H9 (cell line): ENCODE measurements around the gene ACOT7. TPM values are rescaled to one million over a fixed set of nuclear protein-coding genes. Genes with fewer than 3 reads are reported as not detected.

Experiments
- DNase-seq: peaks from one replicate; pipeline ENCODE4 v3.0.0-alpha.2; 2017
- H2AFZ ChIP-seq: one replicate; pipeline ENCODE4 v1.6.1; 2013; ENCODE audit warnings: mild to moderate bottlenecking, low read length, control low read depth, moderate library complexity
- H2AK5ac ChIP-seq: 2 replicates; pipeline ENCODE4 v1.6.1; 2013; ENCODE audit warnings: low read length, control low read depth, mixed read lengths; ENCODE audit not compliant: insufficient read length
- H2BK120ac ChIP-seq: one replicate; pipeline ENCODE4 v1.6.1; 2013; ENCODE audit warnings: low read depth, mild to moderate bottlenecking, low read length, control low read depth, inconsistent platforms; ENCODE audit not compliant: poor library complexity, severe bottlenecking
- H2BK12ac ChIP-seq: 2 replicates; pipeline ENCODE4 v1.6.1; 2013; ENCODE audit warnings: low read length, control low read depth, mixed read lengths, low read depth; ENCODE audit not compliant: insufficient read length
- H2BK15ac ChIP-seq: 2 replicates; pipeline ENCODE4 v1.6.1; 2013; ENCODE audit warnings: low read depth, low read length, control low read depth
- H2BK20ac ChIP-seq: one replicate; pipeline ENCODE4 v1.6.1; 2013; ENCODE audit warnings: low read depth, mild to moderate bottlenecking, low read length, control low read depth, inconsistent platforms; ENCODE audit not compliant: poor library complexity, severe bottlenecking
- H2BK5ac ChIP-seq: 2 replicates; pipeline ENCODE4 v1.6.1; 2013; ENCODE audit warnings: low read length, control low read depth, mixed read lengths; ENCODE audit not compliant: insufficient read length
- H3K14ac ChIP-seq: 2 replicates; pipeline ENCODE4 v1.6.1; 2013; ENCODE audit warnings: low read length, control low read depth; ENCODE audit not compliant: insufficient read depth
- H3K18ac ChIP-seq: 2 replicates; pipeline ENCODE4 v1.6.1; 2013; ENCODE audit warnings: low read depth, mild to moderate bottlenecking, mixed read lengths, low read length, control low read depth; ENCODE audit not compliant: insufficient read length
- H3K23ac ChIP-seq: 2 replicates; pipeline ENCODE4 v1.6.1; 2013; ENCODE audit warnings: low read length, control low read depth, mixed read lengths, low read depth; ENCODE audit not compliant: insufficient read length
- H3K23me2 ChIP-seq: 2 replicates; pipeline ENCODE4 v1.6.1; 2013; ENCODE audit warnings: low read depth, mild to moderate bottlenecking, mixed read lengths, low read length, control low read depth; ENCODE audit not compliant: insufficient read length, poor library complexity, severe bottlenecking
- H3K27ac ChIP-seq: 2 replicates; pipeline ENCODE4 v1.5.1; 2013; ENCODE audit warnings: low read length, control low read depth, mixed read lengths, low read depth; ENCODE audit not compliant: insufficient read length
- H3K27me3 ChIP-seq: 2 replicates; pipeline ENCODE4 v1.6.1; 2013; ENCODE audit warnings: low read length, control low read depth, inconsistent platforms; ENCODE audit not compliant: insufficient read depth
- H3K4ac ChIP-seq: 2 replicates; pipeline ENCODE4 v1.6.1; 2013; ENCODE audit warnings: low read depth, mild to moderate bottlenecking, control low read depth, inconsistent platforms, low read length, moderate library complexity
- H3K4me1 ChIP-seq: 2 replicates; pipeline ENCODE4 v1.6.1; 2013; ENCODE audit warnings: low read length, control low read depth, inconsistent platforms; ENCODE audit not compliant: insufficient read depth
- H3K4me2 ChIP-seq: 2 replicates; pipeline ENCODE4 v1.6.1; 2013; ENCODE audit warnings: low read length, control low read depth, mixed read lengths; ENCODE audit not compliant: insufficient read length, insufficient read depth
- H3K56ac ChIP-seq: 2 replicates; pipeline ENCODE4 v1.6.1; 2013; ENCODE audit warnings: low read depth, mild to moderate bottlenecking, mixed read lengths, low read length, control low read depth; ENCODE audit not compliant: insufficient read length
- H3K79me1 ChIP-seq: 2 replicates; pipeline ENCODE4 v1.6.1; 2013; ENCODE audit warnings: low read depth, mild to moderate bottlenecking, moderate library complexity, low read length, control low read depth, inconsistent platforms; ENCODE audit not compliant: insufficient read depth, poor library complexity, severe bottlenecking
- H3K79me2 ChIP-seq: 2 replicates; pipeline ENCODE4 v1.6.1; 2013; ENCODE audit warnings: low read length, control low read depth, inconsistent platforms; ENCODE audit not compliant: insufficient read depth
- H3K9ac ChIP-seq: 2 replicates; pipeline ENCODE4 v1.6.1; 2013; ENCODE audit warnings: low read length, control low read depth, mixed read lengths; ENCODE audit not compliant: insufficient read length; ENCODE audit errors: extremely low read depth
- H3K9me3 ChIP-seq: one replicate; pipeline ENCODE4 v1.6.1; 2013; ENCODE audit warnings: low read depth, low read length, inconsistent platforms; ENCODE audit not compliant: control insufficient read depth
- H3T11ph ChIP-seq: one replicate; pipeline ENCODE4 v1.6.1; 2013; ENCODE audit warnings: mild to moderate bottlenecking, low read length, control low read depth, inconsistent platforms
- H4K20me1 ChIP-seq: one replicate; pipeline ENCODE4 v1.6.1; 2013; ENCODE audit not compliant: control insufficient read depth, insufficient read length, insufficient read depth
- H4K5ac ChIP-seq: 2 replicates; pipeline ENCODE4 v1.6.1; 2013; ENCODE audit warnings: low read depth, mild to moderate bottlenecking, mixed read lengths, low read length, control low read depth; ENCODE audit not compliant: insufficient read length
- H4K8ac ChIP-seq: replicated peaks from 2 replicates; pipeline ENCODE4 v1.6.1; 2013; ENCODE audit warnings: low read length, control low read depth, mixed read lengths, low read depth; ENCODE audit not compliant: insufficient read length
- H4K91ac ChIP-seq: 2 replicates; pipeline ENCODE4 v1.6.1; 2013; ENCODE audit warnings: low read depth, mild to moderate bottlenecking, moderate library complexity, mixed read lengths, low read length, control low read depth; ENCODE audit not compliant: insufficient read length
- H3K27ac Mint-ChIP-seq, 3 experiments: 2 replicates in 2 of 3; 3 replicates in 1 of 3; pipeline ENCODE4 v1.8.0; 2020 to 2021; ENCODE audit warnings: mixed read lengths in 3 of 3, mild to moderate bottlenecking in 1 of 3, moderate library complexity in 1 of 3
- H3K27me3 Mint-ChIP-seq: 2 replicates; pipeline ENCODE4 v1.8.0; 2021; ENCODE audit warnings: low read depth, mild to moderate bottlenecking, moderate library complexity, mixed read lengths
- H3K36me3 Mint-ChIP-seq, 3 experiments: 2 replicates in 2 of 3; 3 replicates in 1 of 3; pipeline ENCODE4 v1.8.0; 2020 to 2021; ENCODE audit warnings: low read depth in 3 of 3, mixed read lengths in 3 of 3; ENCODE audit not compliant: insufficient read depth in 1 of 3
- H3K4me1 Mint-ChIP-seq, 2 experiments: 2 replicates each; pipeline ENCODE4 v1.8.0; 2020; ENCODE audit warnings: mixed read lengths in 2 of 2
- H3K4me3 Mint-ChIP-seq, 2 experiments: 2 replicates in 1 of 2; 3 replicates in 1 of 2; pipeline ENCODE4 v1.8.0; 2020 to 2021; ENCODE audit warnings: mild to moderate bottlenecking in 2 of 2, mixed read lengths in 2 of 2, moderate library complexity in 1 of 2
- H3K9me3 Mint-ChIP-seq, 2 experiments: 2 replicates in 1 of 2; 3 replicates in 1 of 2; pipeline ENCODE4 v1.8.0; 2020; ENCODE audit warnings: mild to moderate bottlenecking in 2 of 2, mixed read lengths in 2 of 2, moderate library complexity in 1 of 2
- CTCF ChIP-seq: fragments of 200-600 bp; sonication (generic); conservative IDR thresholded peaks from 3 replicates; pipeline ENCODE4 v1.8.0; 2021; ENCODE audit warnings: antibody characterized with exemption, mild to moderate bottlenecking
- WGBS: extraction: QIAGEN DNeasy Blood & Tissue Kit; methylation state at CpG from one replicate; pipeline ENCODE4 v1.1.7; 2013; ENCODE audit warnings: missing lambda C conversion rate, low lambda C conversion rate, mixed read lengths; ENCODE audit not compliant: insufficient read length; ENCODE audit errors: extremely low coverage; 5-methylcytosine and 5-hydroxymethylcytosine counted together
- total RNA-seq: library from RNA; stranded (reverse); gene quantifications from 2 replicates; pipeline ENCODE4 v1.2.1, GENCODE V29; 2021

The ACOT7 gene
- total RNA-seq, 1 experiment from 2014 or later: 87.4 TPM

- Histone ChIP-seq H4K5ac (no peak overlapping the region), H3K9ac (no peak overlapping the region)
Observed at GRCh38 chr1:6409053-6409452, 15.5 kb upstream of the ACOT7 start.

More at GRCh38 chr1:6409053-6409452, 15.5 kb upstream of the ACOT7 start:
- DNase-seq: no peak
- Mint-ChIP-seq H3K27ac (no peak overlapping the region), H3K4me1 (no peaks in the 10 kb centered on the region; a peak in 2 of 4 replicates), H3K4me3 (no peak overlapping the region), H3K9me3 (no peaks in the 10 kb centered on the region; a peak in 1 of 5 replicates), H3K27me3 (peaks cover 73% of the 10 kb centered on the region), H3K36me3 (no peaks in the 10 kb centered on the region)
- Histone ChIP-seq H3K23me2 (no peaks in the 10 kb centered on the region), H4K20me1 (no peaks in the 10 kb centered on the region), H3K23ac (no peak overlapping the region), H2AK5ac (no peak overlapping the region), H2BK12ac (no peak overlapping the region), H3K56ac (no peak overlapping the region), H3K27me3 (no peaks in the 10 kb centered on the region), H4K8ac (no peak overlapping the region), H3K18ac (no peak overlapping the region), H4K91ac (no peak overlapping the region), H3K14ac (no peak overlapping the region), H3K79me1 (no peaks in the 10 kb centered on the region), H3K4me1 (no peaks in the 10 kb centered on the region), H2AFZ (no peak overlapping the region), H2BK120ac (no peak overlapping the region), H3K9me3 (no peaks in the 10 kb centered on the region), H2BK20ac (no peak overlapping the region), H3K4me2 (no peak overlapping the region), H3K79me2 (no peaks in the 10 kb centered on the region), H3K4ac (no peak overlapping the region), H2BK5ac (no peak overlapping the region), H3T11ph (no peak overlapping the region), H3K27ac (no peak overlapping the region), H2BK15ac (no peak overlapping the region)
- no CpG with 5 or more reads among the region's 4 CpGs for WGBS
- no peak for TF ChIP-seq CTCF
